Upper lobe of left lung (tissue), 6 donors: ENCODE data around the gene PPRC1. TPM values are rescaled to one million over a fixed set of nuclear protein-coding genes. Genes with fewer than 3 reads are reported as not detected.

Experiments
- ATAC-seq, 2 donors: fragments of 200-7000 bp; cut with Tn5 transposase; one replicate each; pipeline ENCODE4 v1.9.1; 2022; ENCODE audit warnings: mild to moderate bottlenecking in 2 of 2, moderate library complexity in 2 of 2; ENCODE audit not compliant: low FRiP score in 2 of 2
- DNase-seq, 2 donors: peaks; one replicate each; pipeline ENCODE4 v3.0.0-alpha.2; 2019 to 2020
- H3K27ac ChIP-seq, 4 donors: fragments of 200-600 bp; sonication (generic); one replicate each; pipeline ENCODE4 v1.5.1; 2016 to 2019
- H3K27me3 ChIP-seq, 4 donors: fragments of 200-600 bp; sonication (generic); one replicate each; pipeline ENCODE4 v1.5.1; 2017 to 2019
- H3K36me3 ChIP-seq, 4 donors: fragments of 200-600 bp; sonication (generic); one replicate each; pipeline ENCODE4 v1.5.1; 2016 to 2019
- H3K4me1 ChIP-seq, 4 donors: fragments of 200-600 bp; sonication (generic); one replicate each; pipeline ENCODE4 v1.5.1; 2018 to 2019
- H3K4me3 ChIP-seq, 4 donors: fragments of 200-600 bp; sonication (generic); one replicate each; pipeline ENCODE4 v1.5.1; 2017 to 2019; ENCODE audit warnings: mild to moderate bottlenecking in 2 of 4, moderate library complexity in 1 of 4
- H3K9me3 ChIP-seq, 4 donors: fragments of 200-600 bp; sonication (generic); one replicate each; pipeline ENCODE4 v1.5.1; 2018 to 2019
- CTCF ChIP-seq, 6 experiments: fragments of 450-650 bp in 4 of 6; fragments of 200-600 bp in 2 of 6; sonication (generic) in 2 of 6; IDR thresholded peaks; one replicate each; pipeline ENCODE4 v1.5.1; 2016 to 2019; ENCODE audit warnings: antibody characterized with exemption in 6 of 6
- EP300 ChIP-seq, 4 donors: sonication (generic); formaldehyde crosslinking; IDR thresholded peaks; one replicate each; pipeline ENCODE4 v1.5.1; 2017; ENCODE audit warnings: antibody characterized with exemption in 4 of 4, control low read depth in 2 of 4
- POLR2A ChIP-seq, 4 donors: fragments of 450-650 bp; IDR thresholded peaks; one replicate each; pipeline ENCODE4 v1.5.1; 2016 to 2017; ENCODE audit warnings: antibody characterized with exemption in 4 of 4, mild to moderate bottlenecking in 2 of 4
- POLR2AphosphoS5 ChIP-seq, 2 donors: sonication (generic); formaldehyde crosslinking; IDR thresholded peaks; one replicate each; pipeline ENCODE4 v1.5.1; 2017; ENCODE audit warnings: antibody characterized with exemption in 2 of 2
- WGBS, 2 donors: methylation state at CpG; one replicate each; pipeline ENCODE4 v1.1.5; 2017 to 2018; 5-methylcytosine and 5-hydroxymethylcytosine counted together
- total RNA-seq, 6 donors: library from RNA; depleted of rRNA in 4 of 6; stranded (reverse); fragments of >200 nt in 4 of 6; gene quantifications; one replicate each; pipeline versions ENCODE4 v1.1.0 to v1.2.1, GENCODE V29; 2016 to 2021
- donor health status: DM: no; HTN: no; CAD: no; lungs with moderate emphysema.
- donor health status: DM: no; HTN: yes; CAD: no; lungs with severe emphysema.

PPRC1 gene
- total RNA-seq, 6 donors from 2014 or later: 29.3 to 57.6 (median 40.3) TPM

- H3K9me3 ChIP-seq: no peaks in the 10 kb centered on the region
- TF ChIP-seq EP300 (IDR thresholded peaks at IDR 0.05): no peak
- no peak for TF ChIP-seq CTCF (IDR thresholded peaks at IDR 0.05)
- no peak for TF ChIP-seq POLR2AphosphoS5 (IDR thresholded peaks at IDR 0.05)
- no peak for TF ChIP-seq POLR2A (IDR thresholded peaks at IDR 0.05)
- peaks cover 62 to 68% (median 65%) of the 10 kb centered on the region in 4 donors for H3K4me1 ChIP-seq
- ATAC-seq: peak in 1 of 2 donors; percentile 25
- DNase-seq: peak in 1 of 2 donors; percentile 90
- peak overlapping the region; percentile 82 to 99 (median 96) for H3K27ac ChIP-seq
- H3K27me3 ChIP-seq: no peaks in the 10 kb centered on the region
- H3K36me3 ChIP-seq: peaks cover 21 to 25% (median 22%) of the 10 kb centered on the region in 4 donors
- H3K4me3 ChIP-seq: peak overlapping the region; percentile 59 to 72 (median 67)
- WGBS, 2 donors: 0 to 3% methylated on average over 28 to 30 of the region's 45 CpGs
Measured at GRCh38 chr10:102113956-102114857, 18.6 kb upstream of the PPRC1 start.

- Histone ChIP-seq H3K4me3 (peak overlapping the region; percentile 59 to 72 (median 67)), H3K4me1 (peaks cover 62 to 74% (median 68%) of the 10 kb centered on the region in 4 donors), H3K9me3 (no peaks in the 10 kb centered on the region), H3K27ac (peak overlapping the region; percentile 82 to 99 (median 96)), H3K27me3 (no peaks in the 10 kb centered on the region), H3K36me3 (peaks cover 13 to 17% (median 14%) of the 10 kb centered on the region in 4 donors)
- TF ChIP-seq POLR2A (IDR thresholded peaks at IDR 0.05) (peak in 2 of 4 donors; percentile 68 to 72), POLR2AphosphoS5 (IDR thresholded peaks at IDR 0.05) (peak in 1 of 2 donors; percentile 80), EP300 (IDR thresholded peaks at IDR 0.05) (no peak), CTCF (IDR thresholded peaks at IDR 0.05) (no peak)
- DNase-seq (peak; percentile 95), ATAC-seq (peak; percentile 90 to 94)
- 0 to 2% methylated on average over 18 to 22 of the region's 23 CpGs for WGBS, 2 donors
Measured at GRCh38 chr10:102114861-102115618, 17.8 kb upstream of the PPRC1 start.

GRCh38 chr10:102115775-102116174 is 17.1 kb upstream of the PPRC1 start:
- Histone ChIP-seq H3K9me3 (no peaks in the 10 kb centered on the region), H3K27me3 (no peaks in the 10 kb centered on the region), H3K36me3 (peaks cover 6 to 9% (median 7%) of the 10 kb centered on the region in 4 donors), H3K4me3 (peak overlapping the region in 2 of 4 donors; percentile 64 to 70), H3K4me1 (peaks cover 62 to 75% (median 68%) of the 10 kb centered on the region in 4 donors), H3K27ac (peak overlapping the region; percentile 82 to 99 (median 96))
- WGBS, 2 donors: 0 to 1% methylated on average over 3 of the region's 3 CpGs
- DNase-seq (no peak), ATAC-seq (no peak)
- TF ChIP-seq CTCF (IDR thresholded peaks at IDR 0.05) (no peak), POLR2AphosphoS5 (IDR thresholded peaks at IDR 0.05) (no peak)

- ATAC-seq (no peak), DNase-seq (no peak)
- TF ChIP-seq EP300 (IDR thresholded peaks at IDR 0.05): no peak
- no peak for TF ChIP-seq POLR2A (IDR thresholded peaks at IDR 0.05)
- Histone ChIP-seq H3K9me3 (no peaks in the 10 kb centered on the region), H3K36me3 (peaks cover 0 to under 1% (median 0%) of the 10 kb centered on the region in 4 donors), H3K4me1 (peaks cover 70 to 83% (median 75%) of the 10 kb centered on the region in 4 donors), H3K27me3 (no peaks in the 10 kb centered on the region), H3K27ac (peak overlapping the region; percentile 94 to 99 (median 98)), H3K4me3 (peak overlapping the region in 1 of 4 donors; percentile 89)
- 76 to 83% methylated on average over 1 of the region's 1 CpG for WGBS, 2 donors
Measured at GRCh38 chr10:102116656-102117055, 16.2 kb upstream of the PPRC1 start.
